A673 (cell line): ENCODE measurements around the gene PACS1.

ENCODE experiments used
- CTCF ChIP-seq: fragments of 300-800, 200-600 bp; sonication (generic); conservative IDR thresholded peaks from 2 replicates; pipeline ENCODE4 v1.5.1; 2017; ENCODE audit warnings: low read depth, mild to moderate bottlenecking, antibody characterized with exemption, low read length, moderate library complexity, mixed read lengths
- EZH2 ChIP-seq: fragments of 200-600 bp; sonication (generic); IDR thresholded peaks from 2 replicates; pipeline ENCODE4 v1.6.1; 2017; ENCODE audit warnings: borderline replicate concordance, low read depth, mild to moderate bottlenecking, mixed read lengths, antibody characterized with exemption, low read length; ENCODE audit not compliant: poor library complexity, severe bottlenecking

GRCh38 chr11:66230156-66230555 is 160.1 kb downstream of the PACS1 start:
- TF ChIP-seq CTCF (no peak), EZH2 (no peak)
